ENCODE results near the gene NFIX.

Gene NFIX

DNA sequence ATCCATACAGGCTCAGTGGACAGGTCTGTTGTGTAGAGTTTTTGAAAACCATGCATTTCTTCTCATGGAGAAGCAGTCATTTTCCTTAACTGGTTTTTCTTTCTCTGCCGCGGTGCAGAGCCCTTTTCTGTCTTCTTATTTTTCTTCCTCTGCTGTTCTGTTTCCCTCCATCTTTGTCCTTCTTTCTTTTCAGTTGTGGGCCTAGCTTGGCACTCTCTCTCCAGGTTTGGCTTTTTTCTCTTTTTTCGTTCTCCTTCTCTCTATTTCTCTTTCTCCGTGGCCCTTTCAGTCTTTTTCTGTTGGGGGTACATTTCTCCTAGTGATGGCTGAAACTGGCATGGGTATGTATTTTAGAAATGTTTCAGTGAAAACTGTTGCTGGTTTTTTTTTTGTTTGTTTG is 24.1 kb downstream of the NFIX start:
- TF ChIP-seq, protein P1, sequence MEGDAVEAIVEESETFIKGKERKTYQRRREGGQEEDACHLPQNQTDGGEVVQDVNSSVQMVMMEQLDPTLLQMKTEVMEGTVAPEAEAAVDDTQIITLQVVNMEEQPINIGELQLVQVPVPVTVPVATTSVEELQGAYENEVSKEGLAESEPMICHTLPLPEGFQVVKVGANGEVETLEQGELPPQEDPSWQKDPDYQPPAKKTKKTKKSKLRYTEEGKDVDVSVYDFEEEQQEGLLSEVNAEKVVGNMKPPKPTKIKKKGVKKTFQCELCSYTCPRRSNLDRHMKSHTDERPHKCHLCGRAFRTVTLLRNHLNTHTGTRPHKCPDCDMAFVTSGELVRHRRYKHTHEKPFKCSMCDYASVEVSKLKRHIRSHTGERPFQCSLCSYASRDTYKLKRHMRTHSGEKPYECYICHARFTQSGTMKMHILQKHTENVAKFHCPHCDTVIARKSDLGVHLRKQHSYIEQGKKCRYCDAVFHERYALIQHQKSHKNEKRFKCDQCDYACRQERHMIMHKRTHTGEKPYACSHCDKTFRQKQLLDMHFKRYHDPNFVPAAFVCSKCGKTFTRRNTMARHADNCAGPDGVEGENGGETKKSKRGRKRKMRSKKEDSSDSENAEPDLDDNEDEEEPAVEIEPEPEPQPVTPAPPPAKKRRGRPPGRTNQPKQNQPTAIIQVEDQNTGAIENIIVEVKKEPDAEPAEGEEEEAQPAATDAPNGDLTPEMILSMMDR (IDR thresholded peaks at IDR 0.05; ENCODE audit: insufficient read depth, missing control alignments), result no peak
- DNase-seq (ENCODE audit: insufficient read length, low spot score) (no peak), FAIRE-seq (no peak)

DNA sequence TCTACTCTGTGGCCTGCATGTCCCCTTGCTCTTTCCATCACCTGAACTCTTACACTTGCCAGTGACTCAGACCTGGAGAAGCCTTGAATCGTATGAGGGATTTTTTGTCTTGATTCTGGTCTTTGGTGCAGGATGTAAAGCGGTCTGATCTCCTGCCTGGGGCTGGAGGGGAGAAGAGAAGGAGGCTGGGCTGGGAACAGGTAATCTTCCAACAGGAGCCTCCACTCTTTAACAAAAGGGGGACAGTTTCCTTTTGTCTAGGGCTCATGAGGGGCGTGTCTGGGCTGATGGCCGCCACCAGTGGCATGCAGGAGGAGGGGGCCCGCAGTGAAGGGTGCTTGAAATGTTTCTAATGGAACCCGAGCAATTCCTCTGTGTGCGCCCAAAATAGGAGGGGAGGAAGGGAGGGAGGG is 24.7 kb downstream of the NFIX start:
- TF ChIP-seq, protein P1 (IDR thresholded peaks at IDR 0.05; ENCODE audit: insufficient read depth, missing control alignments), result no peak
- FAIRE-seq (no peak), DNase-seq (ENCODE audit: insufficient read length, low spot score) (no peak)

DNA sequence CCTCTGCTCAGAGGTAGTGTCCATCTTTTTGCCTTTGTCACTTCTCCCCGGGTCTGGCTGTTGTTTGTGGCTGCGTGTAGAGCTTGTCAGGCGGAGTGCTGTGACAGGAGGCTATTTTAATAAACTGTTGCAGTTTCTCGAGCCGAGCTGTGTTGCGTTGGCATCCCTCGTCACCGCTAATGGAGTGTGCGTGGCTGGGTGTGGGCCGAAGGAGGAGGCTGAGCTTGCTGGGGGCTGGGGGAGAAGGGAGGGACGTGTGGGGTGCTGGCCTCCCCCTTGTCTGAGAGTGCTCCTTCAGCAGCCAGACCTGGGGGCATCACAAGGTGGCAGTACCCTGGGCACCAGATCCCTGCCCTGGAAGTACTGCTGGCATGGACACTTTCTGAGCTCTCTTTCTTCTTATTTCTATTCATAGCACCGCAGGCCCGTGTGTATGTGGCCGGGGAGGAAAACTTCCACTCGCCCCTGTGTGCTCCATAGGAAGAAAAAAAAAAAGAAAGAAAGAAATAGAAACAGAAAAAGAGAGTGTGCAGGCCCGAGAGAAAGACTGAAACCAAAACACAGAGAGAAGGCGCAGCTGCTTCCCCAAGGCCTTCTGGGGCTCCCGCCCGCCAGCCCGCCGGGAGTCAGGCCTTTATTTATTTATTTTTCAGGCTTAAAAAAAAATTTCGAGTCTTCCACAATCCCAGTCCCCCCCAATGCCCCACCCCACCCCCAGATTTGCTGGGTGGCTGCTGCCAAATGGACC is 27.0 kb downstream of the NFIX start:
- FAIRE-seq (no peak), DNase-seq (ENCODE audit: insufficient read length, low spot score) (no peak)
- TF ChIP-seq, protein P1 (IDR thresholded peaks at IDR 0.05; ENCODE audit: insufficient read depth, missing control alignments), result no peak

DNA sequence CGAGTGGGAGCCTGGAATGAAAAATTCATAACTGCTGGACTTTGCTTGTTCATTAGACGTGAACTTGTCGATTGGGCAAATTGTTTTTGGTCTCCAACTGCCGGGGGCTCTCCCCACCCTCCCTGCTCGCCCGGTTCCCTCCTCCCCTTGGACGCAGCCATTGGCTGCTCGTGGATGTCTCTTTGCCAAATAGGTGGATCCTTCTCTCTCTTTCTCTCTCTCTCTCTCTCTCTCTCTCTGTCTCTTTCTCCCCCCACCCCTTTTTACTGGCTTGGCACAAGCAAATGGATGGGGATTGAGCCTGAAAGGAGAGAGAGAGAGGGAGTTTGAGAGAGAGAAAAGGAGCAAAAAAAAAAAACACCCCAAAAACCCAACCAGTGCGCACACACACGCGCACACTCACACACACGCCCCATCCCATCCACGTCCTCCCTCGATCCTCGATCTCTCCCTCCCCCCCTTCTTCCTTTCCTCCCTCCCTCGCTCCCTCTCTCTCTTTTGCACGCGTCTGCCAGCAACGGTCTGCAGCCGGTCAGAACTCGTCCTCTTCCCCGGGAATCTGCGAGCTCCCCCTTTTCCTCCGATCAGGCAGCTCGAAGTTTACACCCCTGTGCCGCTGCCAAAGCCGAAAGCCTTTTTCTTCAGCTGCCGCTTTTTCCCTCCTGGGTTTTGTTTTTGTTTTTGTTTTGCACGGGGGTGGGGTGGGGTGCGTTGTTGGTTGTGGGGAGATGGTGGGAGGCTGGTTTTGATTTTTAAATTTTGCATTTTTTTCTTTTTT is 27.8 kb downstream of the NFIX start:
- no peak for DNase-seq (ENCODE audit: insufficient read length, low spot score)
- FAIRE-seq, result no peak
- TF ChIP-seq, protein P1 (IDR thresholded peaks at IDR 0.05; ENCODE audit: insufficient read depth, missing control alignments), result no peak

DNA sequence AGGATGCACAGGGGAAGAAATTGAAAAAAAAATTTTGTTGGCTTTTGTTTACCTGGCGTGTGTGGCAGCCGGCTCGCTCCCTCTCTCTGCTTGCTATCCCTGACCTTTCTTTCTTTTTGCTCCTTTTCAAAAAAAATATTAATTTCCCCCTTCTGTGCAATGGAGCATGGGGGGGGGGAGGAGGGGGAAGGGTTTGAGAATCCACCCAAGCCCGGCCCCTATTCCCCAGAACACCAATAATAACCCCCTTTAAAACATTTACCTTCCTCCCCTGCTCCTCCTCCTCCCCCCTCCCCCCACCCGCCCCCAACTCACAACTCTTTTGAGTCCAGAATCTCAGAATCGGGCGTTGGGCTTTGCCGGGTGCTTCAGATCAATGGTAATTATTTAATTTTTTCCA is 28.4 kb downstream of the NFIX start:
- FAIRE-seq (no peak), DNase-seq (ENCODE audit: insufficient read length, low spot score) (no peak)
- TF ChIP-seq, protein P1 (IDR thresholded peaks at IDR 0.05; ENCODE audit: insufficient read depth, missing control alignments), result no peak

DNA sequence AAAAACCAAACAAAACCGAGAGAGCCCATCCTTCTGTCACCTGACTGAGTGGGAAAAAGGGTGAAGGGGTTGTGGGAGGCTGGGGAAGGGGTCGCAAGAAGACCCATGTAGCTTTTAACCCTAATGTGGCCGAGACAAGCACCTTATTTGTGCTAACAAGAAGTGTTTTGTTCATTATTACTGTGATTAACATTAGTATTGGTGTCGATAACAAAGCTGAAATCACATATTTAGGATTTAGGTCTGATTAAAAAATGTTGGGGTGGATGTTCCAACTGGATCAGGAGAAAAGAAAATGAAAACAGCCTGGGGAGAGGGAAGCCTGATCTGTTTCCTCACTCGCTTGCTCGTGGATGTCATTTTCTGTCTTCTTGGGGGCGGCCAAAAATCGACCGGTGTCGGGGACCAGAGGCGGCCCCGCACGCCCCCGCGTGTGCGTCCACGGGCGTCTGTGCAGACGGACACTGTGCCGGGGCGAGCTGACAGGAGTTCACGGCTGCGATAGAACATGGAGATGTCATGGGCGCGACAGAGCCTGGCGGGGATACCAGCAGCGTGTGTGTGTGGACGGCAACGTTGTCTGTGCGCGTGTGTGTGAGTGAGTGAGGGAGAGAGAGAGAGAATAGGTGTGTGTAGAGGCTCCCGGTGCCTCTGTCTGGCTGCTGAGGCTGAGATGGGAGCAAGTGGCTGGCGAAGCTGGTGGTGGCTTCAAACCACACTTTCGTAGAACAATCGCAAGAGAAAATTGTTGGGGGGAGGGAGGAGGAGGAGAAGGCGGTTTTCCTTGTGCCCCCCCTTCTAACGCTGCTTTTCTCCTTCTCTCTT is 29.1 kb downstream of the NFIX start:
- FAIRE-seq, result no peak
- DNase-seq (ENCODE audit: insufficient read length, low spot score), result no peak
- TF ChIP-seq, protein P1 (IDR thresholded peaks at IDR 0.05; ENCODE audit: insufficient read depth, missing control alignments), result no peak

All from D721Med (cell line).